Renal pelvis (tissue), 4 donors: Measurements from ENCODE around the gene IL11. TPM values are rescaled to one million over a fixed set of nuclear protein-coding genes. Genes with fewer than 3 reads are reported as not detected.

Experiments
- DNase-seq: peaks from one replicate; pipeline ENCODE4 v3.0.0-alpha.2; 2013
- polyA plus RNA-seq, 3 donors: library from polyadenylated mRNA; unstranded; fragments of 120-200 nt; gene quantifications; one replicate each; pipeline ENCODE4 v1.2.1, GENCODE V29; 2013; ENCODE audit not compliant: insufficient read length in 3 of 3

IL11 gene
- polyA plus RNA-seq, 3 donors: 1.2 to 2.0 (median 1.5) TPM

GRCh38 chr19:55373993-55374757, 3.9 kb upstream of the IL11 start:
- DNase-seq: no peak

- DNase-seq: no peak
These were observed 3.2 kb upstream of the IL11 start for GRCh38 chr19:55373306-55373992.

GRCh38 chr19:55372316-55373081, 2.2 kb upstream of the IL11 start:
- DNase-seq: no peak

GRCh38 chr19:55369653-55370304, 484 bp downstream of the IL11 start:
- DNase-seq: no peak

GRCh38 chr19:55368701-55369563, 1.3 kb downstream of the IL11 start:
- DNase-seq: no peak

GRCh38 chr19:55368106-55368505, 2.2 kb downstream of the IL11 start:
- DNase-seq: no peak

GRCh38 chr19:55366790-55367189, 3.5 kb downstream of the IL11 start:
- no peak for DNase-seq

GRCh38 chr19:55365964-55366363, 4.3 kb downstream of the IL11 start:
- no peak for DNase-seq

- DNase-seq: no peak
These were observed 5.0 kb downstream of the IL11 start for GRCh38 chr19:55365245-55365644.

- DNase-seq: no peak
These were observed 7.1 kb downstream of the IL11 start, which contains the start of gene GARIN5B for GRCh38 chr19:55362990-55363716. Gene GARIN5B (minus strand): TSS chr19:55363260. CDS start chr19:55363066, 194 bp downstream.

GRCh38 chr19:55362174-55362989, 7.9 kb downstream of the IL11 start:
- no peak for DNase-seq

- no peak for DNase-seq
These were observed 9.4 kb downstream of the IL11 start for GRCh38 chr19:55360902-55361301.

- no peak for DNase-seq
These were observed 11.0 kb downstream of the IL11 start for GRCh38 chr19:55358943-55359908.

- no peak for DNase-seq
These were observed 11.8 kb downstream of the IL11 start for GRCh38 chr19:55358493-55358892.

GRCh38 chr19:55355213-55355821, 14.9 kb downstream of the IL11 start:
- DNase-seq: no peak

GRCh38 chr19:55354698-55355212, 15.5 kb downstream of the IL11 start, which contains the start of gene COX6B2:
Gene COX6B2 (minus strand): TSS chr19:55354719. CDS start chr19:55354521, 198 bp downstream.
- DNase-seq: no peak
